ENCODE data around the gene SDK1.

SDK1 gene

GRCh38 chr7:3757059-3757458, 456.0 kb downstream of the SDK1 start:
- ATAC-seq (ENCODE audit: insufficient read depth, low read depth) (no peak), DNase-seq (no peak)
- no peaks in the 10 kb centered on the region for H3K9me3 ChIP-seq (ENCODE audit: insufficient read depth, low read length, severe bottlenecking)
- H3K4me1 ChIP-seq (ENCODE audit: insufficient read depth, low read length), result no peaks in the 10 kb centered on the region
- no peak overlapping the region for H3K4me3 ChIP-seq (ENCODE audit: low read depth in 1 of 2, low read length in 2 of 2)
- H3K27ac ChIP-seq (ENCODE audit: low read length), result no peak overlapping the region
- H3K79me2 ChIP-seq (ENCODE audit: insufficient read depth, low read length), result no peaks in the 10 kb centered on the region
- H3K36me3 ChIP-seq (ENCODE audit: insufficient read depth, low read length), result no peaks in the 10 kb centered on the region
- H3K27me3 ChIP-seq (ENCODE audit: insufficient read depth, low read length, poor library complexity), result no peaks in the 10 kb centered on the region
- H3K9ac ChIP-seq (ENCODE audit: low read depth, low read length), result no peak overlapping the region
- no peak for TF ChIP-seq CTCF (IDR thresholded peaks at IDR 0.05; ENCODE audit: borderline replicate concordance, extremely low read depth, low read length, poor library complexity, severe bottlenecking)
- H2AFZ ChIP-seq (ENCODE audit: low read depth, low read length), result no peak overlapping the region
- no peak overlapping the region for H3K4me2 ChIP-seq (ENCODE audit: insufficient read depth, low read length)
- H4K20me1 ChIP-seq (ENCODE audit: insufficient read depth, low read length), result no peaks in the 10 kb centered on the region

- Histone ChIP-seq H4K20me1 (ENCODE audit: insufficient read depth, low read length) (no peaks in the 10 kb centered on the region), H3K4me2 (ENCODE audit: insufficient read depth, low read length) (no peak overlapping the region), H3K4me1 (ENCODE audit: insufficient read depth, low read length) (no peaks in the 10 kb centered on the region), H3K27ac (ENCODE audit: low read length) (no peak overlapping the region), H3K79me2 (ENCODE audit: insufficient read depth, low read length) (no peaks in the 10 kb centered on the region), H3K4me3 (ENCODE audit: low read depth in 1 of 2, low read length in 2 of 2) (no peak overlapping the region), H3K9me3 (ENCODE audit: insufficient read depth, low read length, severe bottlenecking) (no peaks in the 10 kb centered on the region), H3K9ac (ENCODE audit: low read depth, low read length) (no peak overlapping the region), H3K36me3 (ENCODE audit: insufficient read depth, low read length) (no peaks in the 10 kb centered on the region), H2AFZ (ENCODE audit: low read depth, low read length) (no peak overlapping the region), H3K27me3 (ENCODE audit: insufficient read depth, low read length, poor library complexity) (no peaks in the 10 kb centered on the region)
- DNase-seq (no peak), ATAC-seq (ENCODE audit: insufficient read depth, low read depth) (no peak)
- TF ChIP-seq EZH2 (IDR thresholded peaks at IDR 0.05; ENCODE audit: borderline replicate concordance, low read depth, low read length, severe bottlenecking) (no peak), CTCF (IDR thresholded peaks at IDR 0.05; ENCODE audit: borderline replicate concordance, extremely low read depth, low read length, poor library complexity, severe bottlenecking) (no peak)
Measured at GRCh38 chr7:3760651-3761050, 459.6 kb downstream of the SDK1 start.

GRCh38 chr7:3762146-3762831, 461.2 kb downstream of the SDK1 start:
- H3K27ac ChIP-seq (ENCODE audit: low read length), result no peak overlapping the region
- H3K27me3 ChIP-seq (ENCODE audit: insufficient read depth, low read length, poor library complexity), result no peaks in the 10 kb centered on the region
- H3K36me3 ChIP-seq (ENCODE audit: insufficient read depth, low read length), result no peaks in the 10 kb centered on the region
- no peak overlapping the region for H3K4me2 ChIP-seq (ENCODE audit: insufficient read depth, low read length)
- no peak for TF ChIP-seq CTCF (IDR thresholded peaks at IDR 0.05; ENCODE audit: borderline replicate concordance, extremely low read depth, low read length, poor library complexity, severe bottlenecking)
- DNase-seq, result no peak
- H2AFZ ChIP-seq (ENCODE audit: low read depth, low read length), result no peak overlapping the region
- no peaks in the 10 kb centered on the region for H4K20me1 ChIP-seq (ENCODE audit: insufficient read depth, low read length)
- H3K4me1 ChIP-seq (ENCODE audit: insufficient read depth, low read length), result no peaks in the 10 kb centered on the region
- H3K4me3 ChIP-seq (ENCODE audit: low read depth in 1 of 2, low read length in 2 of 2), result no peak overlapping the region
- H3K79me2 ChIP-seq (ENCODE audit: insufficient read depth, low read length), result no peaks in the 10 kb centered on the region
- no peak for ATAC-seq (ENCODE audit: insufficient read depth, low read depth)
- H3K9me3 ChIP-seq (ENCODE audit: insufficient read depth, low read length, severe bottlenecking), result no peaks in the 10 kb centered on the region
- no peak overlapping the region for H3K9ac ChIP-seq (ENCODE audit: low read depth, low read length)
